ENCODE data around the gene MRPL54. TPM values are rescaled to one million over a fixed set of nuclear protein-coding genes. Genes with fewer than 3 reads are reported as not detected.

MRPL54 gene
- total and polyA plus RNA-seq, 2 experiments from 2014 or later: 57.9 to 73.0 TPM

- Histone ChIP-seq H3F3A (ENCODE audit: insufficient read depth) (no peaks in the 10 kb centered on the region), H3K9me3 (ENCODE audit: low read depth) (no peaks in the 10 kb centered on the region), H4K20me1 (ENCODE audit: insufficient read depth) (no peaks in the 10 kb centered on the region), H3K27me3 (replicated peaks; ENCODE audit: insufficient read depth) (peaks cover 16% of the 10 kb centered on the region), H3K4me1 (ENCODE audit: insufficient read depth) (no peaks in the 10 kb centered on the region), H2AFZ (no peak overlapping the region), H3K9me2 (ENCODE audit: insufficient read depth) (no peaks in the 10 kb centered on the region), H3K4me3 (no peak overlapping the region), H3K27ac (no peak overlapping the region), H3K79me2 (ENCODE audit: insufficient read depth) (no peaks in the 10 kb centered on the region), H3K9ac (no peak overlapping the region), H3K4me2 (ENCODE audit: unreplicated experiment) (no peak overlapping the region), H3K36me3 (ENCODE audit: low read depth) (no peaks in the 10 kb centered on the region)
- DNase-seq: no peak
- no peak for TF ChIP-seq EZH2phosphoT487 (IDR thresholded peaks at IDR 0.05; ENCODE audit: insufficient read depth, low read depth)
- TF ChIP-seq EZH2 (IDR thresholded peaks at IDR 0.05; ENCODE audit: insufficient read depth, poor library complexity, severe bottlenecking): no peak
- 68 to 69% methylated on average over 14 to 29 of the region's 29 CpGs for WGBS, 2 experiments (ENCODE audit: low coverage in 1 of 2, low lambda C conversion rate in 2 of 2, missing lambda C conversion rate in 2 of 2)
- in situ Hi-C loops (cut with MboI): no loop called here
Measured at GRCh38 chr19:3805859-3806258, 43.4 kb downstream of the MRPL54 start.

DNA sequence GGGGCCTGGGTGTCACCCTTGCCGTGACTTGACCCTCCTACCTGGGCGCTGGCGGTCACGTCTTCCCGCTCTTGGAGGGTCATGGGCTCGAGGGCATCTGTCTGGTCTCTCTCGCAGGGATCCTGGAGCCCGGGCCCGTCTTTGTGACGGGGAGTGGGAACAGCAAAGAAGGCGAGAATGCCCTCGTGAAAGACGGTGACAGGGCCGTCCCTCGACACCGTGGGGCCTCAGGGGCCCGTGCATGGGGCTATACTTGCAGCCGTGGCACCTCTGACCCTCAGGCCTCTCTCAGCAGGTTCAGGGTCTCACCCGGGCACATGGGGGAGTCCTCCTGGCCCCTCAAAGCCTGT lies 44.6 kb downstream of the MRPL54 start:
- Histone ChIP-seq H3K4me2 (ENCODE audit: unreplicated experiment) (no peak overlapping the region), H3K79me2 (ENCODE audit: insufficient read depth) (no peaks in the 10 kb centered on the region), H3K9me2 (ENCODE audit: insufficient read depth) (no peaks in the 10 kb centered on the region), H3F3A (ENCODE audit: insufficient read depth) (no peaks in the 10 kb centered on the region), H3K4me1 (ENCODE audit: insufficient read depth) (no peaks in the 10 kb centered on the region), H2AFZ (no peak overlapping the region), H3K36me3 (ENCODE audit: low read depth) (no peaks in the 10 kb centered on the region), H3K9me3 (ENCODE audit: low read depth) (no peaks in the 10 kb centered on the region), H4K20me1 (ENCODE audit: insufficient read depth) (no peaks in the 10 kb centered on the region), H3K4me3 (no peak overlapping the region), H3K27ac (no peak overlapping the region), H3K9ac (no peak overlapping the region), H3K27me3 (replicated peaks; ENCODE audit: insufficient read depth) (peaks cover 4% of the 10 kb centered on the region)
- WGBS, 2 experiments (ENCODE audit: low coverage in 1 of 2, low lambda C conversion rate in 2 of 2, missing lambda C conversion rate in 2 of 2): 73 to 80% methylated on average over 19 of the region's 19 CpGs
- no peak for TF ChIP-seq EZH2phosphoT487 (IDR thresholded peaks at IDR 0.05; ENCODE audit: insufficient read depth, low read depth)
- TF ChIP-seq EZH2 (IDR thresholded peaks at IDR 0.05; ENCODE audit: insufficient read depth, poor library complexity, severe bottlenecking): no peak
- no peak for DNase-seq
- in situ Hi-C loops (cut with MboI): no loop called here

GRCh38 chr19:3807574-3808354 lies 45.3 kb downstream of the MRPL54 start:
- Histone ChIP-seq H3K4me2 (ENCODE audit: unreplicated experiment) (no peak overlapping the region), H3F3A (ENCODE audit: insufficient read depth) (no peaks in the 10 kb centered on the region), H4K20me1 (ENCODE audit: insufficient read depth) (no peaks in the 10 kb centered on the region), H3K36me3 (ENCODE audit: low read depth) (no peaks in the 10 kb centered on the region), H2AFZ (no peak overlapping the region), H3K27ac (no peak overlapping the region), H3K79me2 (ENCODE audit: insufficient read depth) (no peaks in the 10 kb centered on the region), H3K9me2 (ENCODE audit: insufficient read depth) (no peaks in the 10 kb centered on the region), H3K27me3 (replicated peaks; ENCODE audit: insufficient read depth) (no peaks in the 10 kb centered on the region), H3K9ac (no peak overlapping the region), H3K4me3 (no peak overlapping the region), H3K4me1 (ENCODE audit: insufficient read depth) (no peaks in the 10 kb centered on the region), H3K9me3 (ENCODE audit: low read depth) (no peaks in the 10 kb centered on the region)
- in situ Hi-C loops (cut with MboI): no loop called here
- no peak for DNase-seq
- 86 to 89% methylated on average over 35 of the region's 35 CpGs for WGBS, 2 experiments (ENCODE audit: low coverage in 1 of 2, low lambda C conversion rate in 2 of 2, missing lambda C conversion rate in 2 of 2)
- no peak for TF ChIP-seq EZH2 (IDR thresholded peaks at IDR 0.05; ENCODE audit: insufficient read depth, poor library complexity, severe bottlenecking)
- no peak for TF ChIP-seq EZH2phosphoT487 (IDR thresholded peaks at IDR 0.05; ENCODE audit: insufficient read depth, low read depth)

GRCh38 chr19:3808420-3809143 lies 46.1 kb downstream of the MRPL54 start:
- H3K27ac ChIP-seq: no peak overlapping the region
- DNase-seq: no peak
- H4K20me1 ChIP-seq (ENCODE audit: insufficient read depth): no peaks in the 10 kb centered on the region
- no peaks in the 10 kb centered on the region for H3F3A ChIP-seq (ENCODE audit: insufficient read depth)
- no peaks in the 10 kb centered on the region for H3K9me3 ChIP-seq (ENCODE audit: low read depth)
- no peak overlapping the region for H3K9ac ChIP-seq
- no peaks in the 10 kb centered on the region for H3K36me3 ChIP-seq (ENCODE audit: low read depth)
- H2AFZ ChIP-seq: no peak overlapping the region
- H3K9me2 ChIP-seq (ENCODE audit: insufficient read depth): no peaks in the 10 kb centered on the region
- H3K4me1 ChIP-seq (ENCODE audit: insufficient read depth): no peaks in the 10 kb centered on the region
- in situ Hi-C loops (cut with MboI): no loop called here
- no peak overlapping the region for H3K4me2 ChIP-seq (ENCODE audit: unreplicated experiment)
- H3K4me3 ChIP-seq: no peak overlapping the region
- TF ChIP-seq EZH2phosphoT487 (IDR thresholded peaks at IDR 0.05; ENCODE audit: insufficient read depth, low read depth) (no peak), EZH2 (IDR thresholded peaks at IDR 0.05; ENCODE audit: insufficient read depth, poor library complexity, severe bottlenecking) (no peak)
- H3K79me2 ChIP-seq (ENCODE audit: insufficient read depth): no peaks in the 10 kb centered on the region
- no peaks in the 10 kb centered on the region for H3K27me3 ChIP-seq (replicated peaks; ENCODE audit: insufficient read depth)
- WGBS, 2 experiments (ENCODE audit: low coverage in 1 of 2, low lambda C conversion rate in 2 of 2, missing lambda C conversion rate in 2 of 2): 85 to 87% methylated on average over 31 to 33 of the region's 33 CpGs
